Globus pallidus (tissue), 1 donor: ENCODE data around the gene ORC6.

Experiments
- DNase-seq: peaks from one replicate; pipeline ENCODE4 v3.0.0-alpha.2; 2015; ENCODE audit warnings: low spot score

The ORC6 gene

GRCh38 chr16:46701615-46702014 lies 12.2 kb downstream of the ORC6 start:
- DNase-seq = no peak

- no peak for DNase-seq
Observed at GRCh38 chr16:46702030-46702429, 12.6 kb downstream of the ORC6 start.

GRCh38 chr16:46706642-46707041 lies 17.2 kb downstream of the ORC6 start:
- DNase-seq = no peak

GRCh38 chr16:46709469-46710005 lies 20.1 kb downstream of the ORC6 start:
- no peak for DNase-seq

- no peak for DNase-seq
Observed at GRCh38 chr16:46711106-46712058, 21.9 kb downstream of the ORC6 start.

GRCh38 chr16:46712911-46713310 lies 23.5 kb downstream of the ORC6 start:
- no peak for DNase-seq

- no peak for DNase-seq
Observed at GRCh38 chr16:46713634-46714033, 24.2 kb downstream of the ORC6 start.

- DNase-seq = no peak
Observed at GRCh38 chr16:46714797-46715591, 25.5 kb downstream of the ORC6 start.

- DNase-seq = no peak
Observed at GRCh38 chr16:46715769-46716305, 26.4 kb downstream of the ORC6 start.

GRCh38 chr16:46717692-46718091 lies 28.2 kb downstream of the ORC6 start:
- DNase-seq = no peak

GRCh38 chr16:46718214-46718613 lies 28.8 kb downstream of the ORC6 start:
- DNase-seq = no peak

- DNase-seq = no peak
Observed at GRCh38 chr16:46719528-46719927, 30.1 kb downstream of the ORC6 start.

GRCh38 chr16:46720619-46721018 lies 31.2 kb downstream of the ORC6 start:
- DNase-seq = no peak

GRCh38 chr16:46721885-46722284 lies 32.4 kb downstream of the ORC6 start:
- no peak for DNase-seq

- no peak for DNase-seq
Observed at GRCh38 chr16:46727184-46727583, 37.7 kb downstream of the ORC6 start.

- no peak for DNase-seq
Observed at GRCh38 chr16:46727630-46728029, 38.2 kb downstream of the ORC6 start.

- no peak for DNase-seq
Observed at GRCh38 chr16:46728806-46729205, 39.3 kb downstream of the ORC6 start.

GRCh38 chr16:46729326-46729995 lies 40.0 kb downstream of the ORC6 start:
- DNase-seq = no peak

GRCh38 chr16:46730126-46730525 lies 40.7 kb downstream of the ORC6 start:
- DNase-seq = no peak

- DNase-seq = no peak
Observed at GRCh38 chr16:46730801-46731690, 41.6 kb downstream of the ORC6 start.
